Fibroblast of lung (primary cell): ENCODE measurements around the gene EZR. TPM values are rescaled to one million over a fixed set of nuclear protein-coding genes. Genes with fewer than 3 reads are reported as not detected.

ENCODE experiments used
- DNase-seq, 2 donors: peaks; one replicate each; pipeline versions ENCODE4 v3.0.0 to v3.0.0-alpha.2; 2010; ENCODE audit warnings: low read depth in 2 of 2
- H2AFZ ChIP-seq: 2 replicates; pipeline ENCODE4 v1.5.1; 2012; ENCODE audit warnings: low read length, control low read depth, inconsistent platforms
- H3K27ac ChIP-seq: 2 replicates; pipeline ENCODE4 v1.5.1; 2011; ENCODE audit warnings: low read length, control low read depth; ENCODE audit not compliant: insufficient read depth
- H3K27me3 ChIP-seq: 2 replicates; pipeline ENCODE4 v1.5.1; 2011; ENCODE audit warnings: mild to moderate bottlenecking, low read length; ENCODE audit not compliant: control insufficient read depth, insufficient read depth
- H3K36me3 ChIP-seq: 2 replicates; pipeline ENCODE4 v1.5.1; 2011; ENCODE audit warnings: low read length; ENCODE audit not compliant: control insufficient read depth, insufficient read depth
- H3K4me1 ChIP-seq: 2 replicates; pipeline ENCODE4 v1.5.1; 2011; ENCODE audit warnings: low read length; ENCODE audit not compliant: control insufficient read depth, insufficient read depth; ENCODE audit errors: extremely low read depth
- H3K4me2 ChIP-seq: 2 replicates; pipeline ENCODE4 v1.5.1; 2011; ENCODE audit warnings: low read length, control low read depth; ENCODE audit not compliant: insufficient read depth; ENCODE audit errors: extremely low read depth
- H3K4me3 ChIP-seq, 4 experiments: fragments of 200-600 bp in 1 of 4; sonication (generic) in 1 of 4; replicated peaks in 1 of 4; 2 replicates each; pipeline ENCODE4 v1.5.1; 2011 to 2016; ENCODE audit warnings: low read length in 4 of 4, low read depth in 3 of 4, mild to moderate bottlenecking in 3 of 4, control low read depth in 2 of 4, inconsistent platforms in 1 of 4, mixed read lengths in 1 of 4; ENCODE audit not compliant: insufficient read depth in 1 of 4; ENCODE audit errors: control extremely low read depth in 1 of 4
- H3K79me2 ChIP-seq: 2 replicates; pipeline ENCODE4 v1.5.1; 2012; ENCODE audit warnings: mild to moderate bottlenecking, low read length, inconsistent platforms; ENCODE audit not compliant: control insufficient read depth, insufficient read depth
- H3K9ac ChIP-seq: 2 replicates; pipeline ENCODE4 v1.5.1; 2011; ENCODE audit warnings: mild to moderate bottlenecking, low read length, control low read depth; ENCODE audit not compliant: insufficient read depth
- H3K9me3 ChIP-seq: 2 replicates; pipeline ENCODE4 v1.5.1; 2012; ENCODE audit warnings: low read depth, low read length; ENCODE audit not compliant: control insufficient read depth, insufficient read depth
- H4K20me1 ChIP-seq: 2 replicates; pipeline ENCODE4 v1.5.1; 2011; ENCODE audit warnings: low read length; ENCODE audit not compliant: control insufficient read depth, insufficient read depth; ENCODE audit errors: extremely low read depth
- CTCF ChIP-seq, 2 donors: IDR thresholded peaks in 1 of 2; conservative IDR thresholded peaks in 1 of 2; 1 replicate in 1 of 2; 2 replicates in 1 of 2; pipeline ENCODE4 v1.5.1; 2011 to 2012; ENCODE audit warnings: low read length in 2 of 2, control low read depth in 1 of 2, inconsistent platforms in 1 of 2, low read depth in 1 of 2, mild to moderate bottlenecking in 1 of 2
- EZH2 ChIP-seq: IDR thresholded peaks from 2 replicates; pipeline ENCODE4 v1.5.1; 2012; ENCODE audit warnings: low read length, control low read depth, mild to moderate bottlenecking; ENCODE audit errors: missing control alignments
- polyA plus RNA-seq, 2 donors: library from polyadenylated mRNA; depleted of rRNA in 1 of 2; stranded (reverse) in 1 of 2; unstranded in 1 of 2; fragments of >200 nt; gene quantifications; 2 replicates each; pipeline ENCODE4 v1.2.1, GENCODE V29; 2011 to 2012; ENCODE audit warnings: missing spikeins in 1 of 2
- total RNA-seq: library from RNA; depleted of rRNA; stranded (reverse); fragments of >200 nt; gene quantifications from 2 replicates; pipeline ENCODE4 v1.2.1, GENCODE V29; 2014

EZR gene
- total and polyA plus RNA-seq, 2 donors (not counting 1 experiment from before 2014, with no cell fraction given), result 89.0 to 132 TPM

GRCh38 chr6:158786645-158787304 lies 32.4 kb downstream of the EZR start:
- TF ChIP-seq CTCF (conservative IDR thresholded peaks at IDR 0.05 in 1 of 2, IDR thresholded peaks at IDR 0.05 in 1 of 2; ENCODE audit: low read depth in 1 of 2, low read length in 2 of 2), result no peak
- TF ChIP-seq EZH2, result no peak
- Histone ChIP-seq H3K4me3 (no peak overlapping the region), H3K9ac (no peak overlapping the region), H3K4me2 (no peak overlapping the region), H3K4me1 (peaks cover 6% of the 10 kb centered on the region), H3K79me2 (peaks cover 28% of the 10 kb centered on the region), H3K27ac (peak overlapping the region; percentile 18), H3K9me3 (no peaks in the 10 kb centered on the region), H3K36me3 (peaks cover 23% of the 10 kb centered on the region), H2AFZ (no peak overlapping the region), H4K20me1 (no peaks in the 10 kb centered on the region), H3K27me3 (no peaks in the 10 kb centered on the region)
- DNase-seq, result no peak

- Histone ChIP-seq H3K27me3 (no peaks in the 10 kb centered on the region), H3K4me1 (peaks cover 6% of the 10 kb centered on the region), H3K9ac (no peak overlapping the region), H2AFZ (no peak overlapping the region), H3K36me3 (peaks cover 29% of the 10 kb centered on the region), H3K4me3 (no peak overlapping the region), H4K20me1 (no peaks in the 10 kb centered on the region), H3K4me2 (no peak overlapping the region), H3K9me3 (no peaks in the 10 kb centered on the region), H3K79me2 (peaks cover 14% of the 10 kb centered on the region), H3K27ac (no peak overlapping the region)
- DNase-seq, result peak in 1 of 2 donors; percentile 16
- TF ChIP-seq EZH2 (no peak), CTCF (conservative IDR thresholded peaks at IDR 0.05 in 1 of 2, IDR thresholded peaks at IDR 0.05 in 1 of 2; ENCODE audit: low read depth in 1 of 2, low read length in 2 of 2) (no peak)
Measured at GRCh38 chr6:158785036-158785435, 34.1 kb downstream of the EZR start.

GRCh38 chr6:158784505-158784904 lies 34.7 kb downstream of the EZR start:
- Histone ChIP-seq H3K36me3 (peaks cover 29% of the 10 kb centered on the region), H3K79me2 (peaks cover 9% of the 10 kb centered on the region), H2AFZ (no peak overlapping the region), H3K9ac (no peak overlapping the region), H3K4me1 (peaks cover 6% of the 10 kb centered on the region), H3K4me3 (no peak overlapping the region), H3K4me2 (no peak overlapping the region), H3K9me3 (no peaks in the 10 kb centered on the region), H4K20me1 (no peaks in the 10 kb centered on the region), H3K27ac (no peak overlapping the region), H3K27me3 (no peaks in the 10 kb centered on the region)
- DNase-seq, result peak in 1 of 2 donors; percentile 88
- TF ChIP-seq EZH2 (no peak), CTCF (conservative IDR thresholded peaks at IDR 0.05 in 1 of 2, IDR thresholded peaks at IDR 0.05 in 1 of 2; ENCODE audit: low read depth in 1 of 2, low read length in 2 of 2) (no peak)
